ENCODE data around the gene PLCL1. TPM values are rescaled to one million over a fixed set of nuclear protein-coding genes. Genes with fewer than 3 reads are reported as not detected.

PLCL1 gene
- total RNA-seq, 4 donors from 2014 or later: 0.34 to 4.2 (median 1.2) TPM

DNA sequence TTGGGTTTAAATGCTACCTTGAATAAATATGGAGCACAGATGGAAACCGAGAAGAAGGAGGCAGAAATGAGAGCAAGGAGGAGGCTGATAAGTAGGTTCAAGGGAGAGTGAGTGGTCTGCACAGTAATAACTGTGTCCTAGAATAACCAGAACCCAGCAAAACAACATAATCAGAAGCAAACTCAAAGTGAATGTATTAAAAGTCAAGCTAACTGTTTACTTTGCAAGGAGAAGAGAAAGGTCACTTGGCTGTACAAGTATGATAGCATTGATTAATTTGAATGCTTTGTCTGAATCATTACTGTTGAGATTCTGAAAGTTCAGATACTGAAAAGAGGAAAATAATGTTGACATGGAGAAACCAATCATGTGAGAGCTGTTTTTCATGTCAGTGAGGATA is 258.8 kb downstream of the PLCL1 start:
- Histone ChIP-seq H3K4me3 (no peak overlapping the region), H3K27ac (no peak overlapping the region), H3K36me3 (no peaks in the 10 kb centered on the region), H3K9me3 (no peaks in the 10 kb centered on the region), H3K4me1 (no peaks in the 10 kb centered on the region), H3K27me3 (no peaks in the 10 kb centered on the region)
- no peak for DNase-seq
- intact Hi-C loops (cut with DNase I): no loop called here
- WGBS, 2 donors: 40 to 41% methylated on average over 1 of the region's 1 CpG
- TF ChIP-seq, protein P1, sequence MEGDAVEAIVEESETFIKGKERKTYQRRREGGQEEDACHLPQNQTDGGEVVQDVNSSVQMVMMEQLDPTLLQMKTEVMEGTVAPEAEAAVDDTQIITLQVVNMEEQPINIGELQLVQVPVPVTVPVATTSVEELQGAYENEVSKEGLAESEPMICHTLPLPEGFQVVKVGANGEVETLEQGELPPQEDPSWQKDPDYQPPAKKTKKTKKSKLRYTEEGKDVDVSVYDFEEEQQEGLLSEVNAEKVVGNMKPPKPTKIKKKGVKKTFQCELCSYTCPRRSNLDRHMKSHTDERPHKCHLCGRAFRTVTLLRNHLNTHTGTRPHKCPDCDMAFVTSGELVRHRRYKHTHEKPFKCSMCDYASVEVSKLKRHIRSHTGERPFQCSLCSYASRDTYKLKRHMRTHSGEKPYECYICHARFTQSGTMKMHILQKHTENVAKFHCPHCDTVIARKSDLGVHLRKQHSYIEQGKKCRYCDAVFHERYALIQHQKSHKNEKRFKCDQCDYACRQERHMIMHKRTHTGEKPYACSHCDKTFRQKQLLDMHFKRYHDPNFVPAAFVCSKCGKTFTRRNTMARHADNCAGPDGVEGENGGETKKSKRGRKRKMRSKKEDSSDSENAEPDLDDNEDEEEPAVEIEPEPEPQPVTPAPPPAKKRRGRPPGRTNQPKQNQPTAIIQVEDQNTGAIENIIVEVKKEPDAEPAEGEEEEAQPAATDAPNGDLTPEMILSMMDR (IDR thresholded peaks at IDR 0.05): no peak
- TF ChIP-seq POLR2A (IDR thresholded peaks at IDR 0.05): no peak

DNA sequence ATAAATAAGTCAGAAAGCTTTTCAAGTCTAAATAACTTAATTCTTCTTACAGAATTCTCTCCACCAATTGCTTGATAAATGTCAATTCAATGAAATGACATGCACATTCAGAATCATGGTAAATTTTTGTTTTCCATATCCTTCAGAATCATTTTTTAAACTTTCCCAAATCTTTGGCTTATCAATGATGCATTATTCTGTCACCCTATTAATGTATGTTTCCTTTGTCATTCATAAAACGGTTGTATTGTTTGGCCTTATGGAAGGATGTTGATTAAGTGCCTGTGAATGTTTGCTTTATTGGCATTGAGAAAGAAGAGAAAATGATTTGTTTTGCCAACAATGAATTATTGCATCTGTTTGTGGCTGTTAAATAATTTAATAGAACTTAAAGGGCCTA is 260.9 kb downstream of the PLCL1 start:
- WGBS, 2 donors: 40 to 52% methylated on average over 1 of the region's 1 CpG
- no peak overlapping the region for H3K4me3 ChIP-seq
- H3K27ac ChIP-seq: no peak overlapping the region
- H3K4me1 ChIP-seq: no peaks in the 10 kb centered on the region
- no peak for DNase-seq
- no peaks in the 10 kb centered on the region for H3K27me3 ChIP-seq
- no peaks in the 10 kb centered on the region for H3K36me3 ChIP-seq
- TF ChIP-seq, protein P1 (IDR thresholded peaks at IDR 0.05): no peak
- no peak for TF ChIP-seq POLR2A (IDR thresholded peaks at IDR 0.05)
- intact Hi-C loops (cut with DNase I): no loop called here
- no peaks in the 10 kb centered on the region for H3K9me3 ChIP-seq

DNA sequence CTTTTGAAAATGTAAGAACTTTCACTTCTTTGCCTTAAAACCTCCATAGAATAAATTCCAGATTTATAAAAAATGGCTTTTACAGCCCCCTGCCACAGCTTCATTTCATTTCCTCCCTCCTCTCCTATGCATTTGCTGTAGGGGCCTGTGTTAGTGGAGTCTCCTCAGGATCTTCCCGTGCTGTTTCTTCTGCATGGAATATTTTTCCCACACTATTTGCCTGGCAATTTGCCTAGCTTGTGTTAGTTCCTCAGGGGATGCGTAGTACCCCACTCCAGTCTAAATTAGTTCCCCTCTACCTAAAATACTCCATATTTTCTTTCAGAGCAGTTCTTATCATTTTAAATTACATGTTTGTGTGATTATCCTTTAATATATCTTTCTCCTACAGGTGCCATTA is 262.2 kb downstream of the PLCL1 start:
- Histone ChIP-seq H3K4me3 (no peak overlapping the region), H3K36me3 (no peaks in the 10 kb centered on the region), H3K4me1 (no peaks in the 10 kb centered on the region), H3K27me3 (no peaks in the 10 kb centered on the region), H3K27ac (no peak overlapping the region), H3K9me3 (no peaks in the 10 kb centered on the region)
- WGBS, 2 donors: 84 to 87% methylated on average over 2 of the region's 2 CpGs
- intact Hi-C loops (cut with DNase I): no loop called here
- TF ChIP-seq, protein P1 (IDR thresholded peaks at IDR 0.05): no peak
- no peak for TF ChIP-seq POLR2A (IDR thresholded peaks at IDR 0.05)
- no peak for DNase-seq

DNA sequence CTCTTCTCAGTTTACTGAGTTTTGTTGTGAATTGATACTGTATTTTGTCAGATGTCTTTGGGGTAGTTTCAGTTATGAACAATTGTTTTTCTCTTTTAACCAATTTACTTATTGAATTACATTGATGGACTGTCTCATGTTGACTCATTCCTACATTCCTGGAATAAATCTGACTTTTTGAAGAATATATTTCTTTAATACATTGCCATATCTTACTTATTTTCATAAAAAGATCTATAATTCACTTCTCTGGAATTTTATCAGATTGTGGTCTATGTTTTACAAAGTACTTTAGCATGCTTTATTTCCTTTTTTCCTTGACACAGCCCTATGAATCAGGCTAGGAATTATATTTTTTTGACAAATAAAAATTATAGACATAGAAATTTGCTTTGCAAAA is 268.3 kb downstream of the PLCL1 start:
- TF ChIP-seq POLR2A (IDR thresholded peaks at IDR 0.05): no peak
- TF ChIP-seq, protein P1 (IDR thresholded peaks at IDR 0.05): no peak
- Histone ChIP-seq H3K9me3 (no peaks in the 10 kb centered on the region), H3K4me1 (no peaks in the 10 kb centered on the region), H3K27me3 (no peaks in the 10 kb centered on the region), H3K36me3 (no peaks in the 10 kb centered on the region), H3K27ac (no peak overlapping the region), H3K4me3 (no peak overlapping the region)
- no peak for DNase-seq
- intact Hi-C loops (cut with DNase I): no loop called here

DNA sequence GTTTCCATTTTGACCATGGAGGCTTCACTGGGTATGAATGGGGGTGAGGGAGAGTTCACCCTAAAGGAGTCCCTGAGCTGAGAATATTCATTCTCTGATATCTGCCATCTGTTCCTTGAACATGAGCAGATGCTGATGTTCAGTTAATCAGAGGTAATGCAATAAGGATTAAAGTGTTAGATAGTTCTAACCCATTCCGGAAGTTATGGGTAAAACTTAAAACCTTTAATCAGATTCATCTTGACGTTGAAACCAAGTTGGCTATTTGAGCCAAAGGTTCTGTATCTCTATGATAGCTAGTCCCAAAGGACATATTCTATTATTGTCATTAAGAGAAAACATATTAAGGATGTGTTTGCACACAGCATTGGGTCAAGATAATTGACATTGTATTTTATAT is 268.9 kb downstream of the PLCL1 start:
- no peaks in the 10 kb centered on the region for H3K4me1 ChIP-seq
- TF ChIP-seq, protein P1 (IDR thresholded peaks at IDR 0.05): no peak
- TF ChIP-seq POLR2A (IDR thresholded peaks at IDR 0.05): no peak

More for the DNA sequence above, 268.9 kb downstream of the PLCL1 start:
- H3K36me3 ChIP-seq: no peaks in the 10 kb centered on the region
- H3K27ac ChIP-seq: no peak overlapping the region
- no peak for DNase-seq
- intact Hi-C loops (cut with DNase I): no loop called here
- H3K4me3 ChIP-seq: no peak overlapping the region
- no peaks in the 10 kb centered on the region for H3K27me3 ChIP-seq
- no peaks in the 10 kb centered on the region for H3K9me3 ChIP-seq
- WGBS, 2 donors: 76 to 83% methylated on average over 2 of the region's 2 CpGs

All from esophagus squamous epithelium (tissue), 5 donors.